ENCODE data around the gene EPHB1. TPM values are rescaled to one million over a fixed set of nuclear protein-coding genes. Genes with fewer than 3 reads are reported as not detected.
"Not testable (repeated sequence)": the region's sequence is repeated elsewhere in the genome, so short reads cannot be mapped to it uniquely, and the experiment has no call there.

Gene EPHB1
- polyA plus RNA-seq, 1 donor from 2014 or later: 18.7 TPM

- Histone ChIP-seq H3K27ac (ENCODE audit: low read length) (no peak overlapping the region), H3K9ac (ENCODE audit: low read length) (no peak overlapping the region)
Observed at GRCh38 chr3:134971306-134971705, 176.2 kb downstream of the EPHB1 start.

GRCh38 chr3:134971907-134972306 is 176.8 kb downstream of the EPHB1 start:
- H3K27ac ChIP-seq (ENCODE audit: low read length); H3K9ac ChIP-seq (ENCODE audit: low read length); H3F3A ChIP-seq (ENCODE audit: insufficient read depth, low read length, poor library complexity, severe bottlenecking); H3K27me3 ChIP-seq (ENCODE audit: insufficient read depth, low read depth, low read length); H4K20me1 ChIP-seq (ENCODE audit: insufficient read depth); H3K9me2 ChIP-seq (ENCODE audit: insufficient read depth, low read length); H3K79me2 ChIP-seq (replicated peaks; ENCODE audit: insufficient read depth, low read length); H2AFZ ChIP-seq (ENCODE audit: low read depth, low read length); H3K4me3 ChIP-seq (ENCODE audit: low read length); H3K9me3 ChIP-seq (ENCODE audit: low read length); H3K4me2 ChIP-seq (ENCODE audit: low read length); H3K36me3 ChIP-seq (ENCODE audit: insufficient read depth, low read length): not testable (repeated sequence)

More at GRCh38 chr3:134971306-134971705, 176.2 kb downstream of the EPHB1 start:
- no peak overlapping the region for H3K4me3 ChIP-seq (ENCODE audit: low read length)
- no peaks in the 10 kb centered on the region for H3K9me2 ChIP-seq (ENCODE audit: insufficient read depth, low read length)
- H3K36me3 ChIP-seq (ENCODE audit: insufficient read depth, low read length): no peaks in the 10 kb centered on the region
- no peaks in the 10 kb centered on the region for H3K9me3 ChIP-seq (ENCODE audit: low read length)
- H4K20me1 ChIP-seq (ENCODE audit: insufficient read depth): no peaks in the 10 kb centered on the region
- H3K79me2 ChIP-seq (replicated peaks; ENCODE audit: insufficient read depth, low read length): no peaks in the 10 kb centered on the region
- no peaks in the 10 kb centered on the region for H3F3A ChIP-seq (ENCODE audit: insufficient read depth, low read length, poor library complexity, severe bottlenecking)
- no peak for TF ChIP-seq SMC3 (conservative IDR thresholded peaks at IDR 0.05; ENCODE audit: poor library complexity)
- TF ChIP-seq POLR2AphosphoS5 (IDR thresholded peaks at IDR 0.05): no peak
- TF ChIP-seq MXI1 (conservative IDR thresholded peaks at IDR 0.05; ENCODE audit: poor library complexity, severe bottlenecking): no peak
- no peak for TF ChIP-seq EP300 (conservative IDR thresholded peaks at IDR 0.05; ENCODE audit: poor library complexity, severe bottlenecking)
- no peak for TF ChIP-seq EZH2 (IDR thresholded peaks at IDR 0.05; ENCODE audit: borderline replicate concordance, insufficient read depth, low read length, poor library complexity, severe bottlenecking)
- no peak for TF ChIP-seq RAD21 (conservative IDR thresholded peaks at IDR 0.05)
- TF ChIP-seq TAF1 (IDR thresholded peaks at IDR 0.05; ENCODE audit: low read depth): no peak
- no peak for TF ChIP-seq REST (IDR thresholded peaks at IDR 0.05; ENCODE audit: borderline replicate concordance)
- TF ChIP-seq CTCF (IDR thresholded peaks at IDR 0.05; ENCODE audit: poor library complexity, severe bottlenecking): no peak
- H2AFZ ChIP-seq (ENCODE audit: low read depth, low read length): no peak overlapping the region
- H3K27me3 ChIP-seq (ENCODE audit: insufficient read depth, low read depth, low read length): no peaks in the 10 kb centered on the region
- no peak overlapping the region for H3K4me2 ChIP-seq (ENCODE audit: low read length)
